Right hindlimb (tissue), 1 donor: ENCODE results near the gene MZB1.
"Not testable (repeated sequence)": the region's sequence is repeated elsewhere in the genome, so short reads cannot be mapped to it uniquely, and the experiment has no call there.

ENCODE experiments used
- DNase-seq: peaks from one replicate; pipeline ENCODE4 v3.0.0-alpha.2; 2018

MZB1 gene

DNA sequence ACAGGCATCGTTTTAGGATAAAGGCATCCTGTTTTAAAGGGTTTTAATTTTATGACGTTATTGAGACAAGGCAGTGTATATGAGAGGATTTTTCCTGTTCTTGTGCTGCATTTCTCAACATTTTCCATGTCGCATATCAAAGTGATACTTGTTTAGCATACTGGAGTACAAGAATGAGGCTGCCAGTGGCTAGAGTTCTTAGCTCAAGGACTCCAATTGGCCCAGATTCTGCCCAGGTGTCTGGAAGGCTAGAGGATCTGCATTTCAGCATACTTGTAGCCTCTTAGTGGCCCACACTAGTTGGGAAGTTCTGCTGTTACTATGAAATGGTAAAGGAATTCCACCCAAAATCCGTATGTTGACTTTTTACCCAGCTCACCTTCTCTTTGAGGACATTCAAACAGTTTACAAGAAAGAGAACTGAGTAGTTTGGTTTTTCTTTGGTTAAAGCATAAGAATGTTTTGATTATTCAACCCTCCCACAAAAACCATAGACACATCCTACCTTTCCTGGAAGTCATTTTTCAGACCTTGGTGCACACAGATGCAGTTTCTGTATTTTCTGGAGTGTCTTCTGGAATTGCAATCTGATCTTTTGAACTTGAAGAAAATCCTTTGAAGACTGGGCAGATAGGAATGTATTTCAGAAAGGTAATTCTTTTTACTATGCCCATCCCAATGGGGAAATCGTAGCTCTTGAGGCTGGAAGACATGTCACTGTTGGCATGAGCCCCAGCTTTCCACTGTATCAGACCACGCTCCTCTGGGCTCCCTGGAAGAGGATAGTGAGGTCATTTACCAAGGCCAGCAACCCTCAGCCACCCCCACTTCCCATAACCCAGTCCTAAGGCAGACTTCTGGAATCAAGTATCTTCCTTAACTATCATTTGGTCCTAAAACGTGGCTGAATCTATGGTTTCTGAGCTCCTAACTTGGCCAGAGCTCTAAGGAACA is 18.0 kb downstream of the MZB1 start:
- DNase-seq, result no peak

DNA sequence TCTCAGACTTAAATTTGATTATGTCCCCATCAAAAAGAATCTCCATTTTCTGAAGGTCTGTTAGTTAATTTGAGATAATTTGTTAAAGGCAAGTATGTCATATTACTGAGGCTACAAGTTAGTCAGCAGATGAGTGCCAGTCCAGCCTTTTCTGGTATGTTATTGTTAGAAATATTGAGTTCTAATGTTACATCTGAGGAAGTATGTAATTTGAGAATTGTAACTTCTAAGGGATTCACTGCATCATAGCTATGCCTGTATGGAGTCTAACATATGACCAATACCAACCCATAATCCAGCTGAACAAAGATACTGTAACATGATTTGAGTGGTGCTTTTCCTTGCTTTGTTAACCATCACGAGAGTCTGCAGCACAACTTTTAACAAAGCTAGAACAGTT is 20.5 kb downstream of the MZB1 start:
- DNase-seq, result no peak

DNA sequence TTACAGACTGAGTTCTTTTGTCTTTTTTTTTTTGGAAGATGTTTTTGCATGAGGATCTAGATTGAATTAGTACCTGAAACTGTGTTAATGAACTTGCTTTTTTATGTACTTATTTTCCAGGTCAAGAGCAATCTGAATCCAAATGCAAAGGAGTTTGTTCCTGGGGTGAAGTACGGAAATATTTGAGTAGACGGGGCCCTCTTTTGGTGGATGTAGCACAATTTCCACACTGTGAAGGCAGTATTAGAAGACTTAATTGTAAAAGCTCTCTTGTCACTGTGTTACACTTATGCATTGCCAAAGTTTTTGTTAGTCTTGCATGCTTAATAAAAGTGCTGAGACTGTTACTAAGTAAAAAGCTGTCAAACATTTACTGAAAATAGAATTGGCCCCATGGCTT is 21.1 kb downstream of the MZB1 start:
- no peak for DNase-seq

DNA sequence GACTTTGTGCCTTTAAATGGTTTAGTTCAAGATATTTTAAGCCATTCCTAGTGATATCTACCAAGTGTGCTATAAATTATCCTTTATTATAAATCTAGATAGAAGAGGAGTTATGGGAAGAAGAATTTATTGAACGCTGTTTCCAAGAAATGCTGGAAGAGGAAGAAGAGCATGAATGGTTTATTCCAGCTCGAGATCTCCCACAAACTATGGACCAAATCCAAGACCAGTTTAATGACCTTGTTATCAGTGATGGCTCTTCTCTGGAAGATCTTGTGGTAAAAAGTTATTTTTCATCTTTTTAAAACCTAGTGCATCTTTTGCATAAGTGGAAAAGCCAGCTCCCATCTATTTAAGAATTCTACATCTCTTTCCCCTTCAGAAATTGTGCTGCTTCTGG is 25.2 kb downstream of the MZB1 start:
- DNase-seq, result no peak

DNA sequence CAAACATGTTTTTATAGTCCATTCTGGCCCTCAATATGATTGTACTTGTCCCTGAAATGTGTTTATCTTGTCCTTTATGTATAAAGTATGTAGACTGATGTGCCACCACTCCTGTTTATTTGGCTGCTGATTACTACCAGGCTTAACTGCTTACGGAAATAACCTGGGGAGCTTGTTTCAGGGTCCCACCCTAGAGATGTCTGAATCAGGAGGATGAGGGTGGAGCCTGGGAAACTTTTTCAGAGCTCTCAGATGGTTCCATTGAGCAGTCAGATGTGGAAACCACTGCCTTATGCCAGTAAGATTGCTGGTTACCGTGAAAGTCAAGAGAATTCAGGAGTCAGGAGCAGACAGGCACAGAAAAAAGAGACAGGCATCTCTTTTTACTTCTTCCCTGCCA is 25.8 kb downstream of the MZB1 start:
- no peak for DNase-seq

DNA sequence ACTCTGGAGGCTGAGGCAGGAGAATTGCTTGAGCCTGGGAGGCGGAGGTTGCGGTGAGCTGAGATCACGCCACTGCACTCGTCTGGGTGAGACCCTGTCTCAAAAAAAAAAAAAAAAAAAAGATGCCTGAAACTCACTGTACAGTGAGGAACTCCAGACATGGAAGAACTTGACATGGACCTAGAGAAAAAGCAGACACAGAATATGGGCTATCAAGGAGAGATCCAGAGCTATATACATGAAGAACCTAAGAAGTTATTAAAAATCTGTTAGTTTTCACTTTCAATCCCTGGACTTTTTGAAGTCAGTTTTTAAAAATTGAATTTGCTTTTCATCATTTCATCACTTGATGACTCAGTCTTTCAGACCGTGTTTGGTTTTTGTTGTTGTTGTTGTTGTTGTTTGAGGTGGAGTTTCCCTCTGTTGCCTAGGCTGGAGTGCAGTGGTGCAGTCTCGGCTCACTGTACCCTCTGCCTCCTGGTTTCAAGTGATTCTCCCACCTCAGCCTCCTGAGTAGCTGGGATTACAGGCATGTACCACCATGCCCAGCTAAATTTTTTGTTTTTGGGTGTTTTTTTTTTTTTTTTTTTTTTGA is 27.8 kb downstream of the MZB1 start:
- no peak for DNase-seq

DNA sequence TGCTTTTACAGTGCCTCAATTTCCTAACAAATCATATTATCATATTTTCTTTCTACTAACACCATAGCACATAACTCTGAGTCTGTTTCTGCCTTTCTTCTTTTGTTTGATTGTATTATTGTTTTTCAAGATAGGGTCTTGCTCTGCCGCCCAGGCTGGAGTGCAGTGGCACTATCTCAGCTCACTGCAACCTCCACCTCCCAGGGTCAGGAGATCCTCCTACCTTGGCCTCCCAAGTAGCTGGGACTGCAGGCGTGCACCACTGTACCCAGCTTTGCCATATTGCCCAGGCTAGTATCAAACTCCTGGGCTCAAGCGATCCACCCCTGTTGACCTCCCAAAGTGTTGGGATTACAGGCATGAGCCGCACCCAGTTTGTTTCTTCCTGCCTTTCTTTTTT is 29.3 kb downstream of the MZB1 start:
- no peak for DNase-seq

DNA sequence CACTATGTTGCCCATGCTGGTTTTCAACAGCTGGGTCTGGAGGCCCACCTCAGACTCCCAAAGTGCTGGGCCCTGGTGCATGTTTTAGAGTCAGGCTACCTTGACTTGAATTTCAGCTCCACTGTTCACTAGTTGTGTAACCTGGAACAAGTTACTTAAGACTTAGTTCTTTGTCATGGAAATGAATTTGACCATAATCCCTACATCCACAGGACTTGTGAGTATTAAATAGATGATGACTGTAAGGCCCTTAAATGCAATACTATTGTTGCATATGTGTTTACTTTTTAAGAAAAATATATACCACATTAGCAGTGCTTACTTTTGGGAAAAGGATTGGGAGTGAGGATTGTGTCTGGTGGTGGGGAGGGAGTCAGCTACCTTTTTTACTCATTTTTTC is 31.6 kb downstream of the MZB1 start:
- DNase-seq, result no peak

DNA sequence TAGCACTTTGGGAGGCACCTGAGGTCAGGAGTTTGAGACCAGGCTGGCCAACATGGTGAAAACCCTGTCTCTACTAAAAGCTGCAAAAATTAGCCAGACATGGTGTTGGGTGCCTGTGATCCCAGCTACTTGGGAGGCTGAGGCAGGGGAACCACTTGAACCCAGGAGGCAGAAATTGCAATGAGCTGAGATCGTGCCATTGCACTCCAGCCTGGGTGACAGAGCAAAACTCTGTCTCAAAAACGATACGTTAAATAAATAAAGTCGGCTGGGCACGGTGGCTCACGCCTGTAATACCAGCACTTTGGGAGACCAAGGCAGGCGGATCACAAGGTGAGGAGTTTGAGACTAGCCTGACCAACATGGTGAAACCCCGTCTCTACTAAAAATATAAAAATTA is 33.8 kb downstream of the MZB1 start:
- DNase-seq, result not testable (repeated sequence)

DNA sequence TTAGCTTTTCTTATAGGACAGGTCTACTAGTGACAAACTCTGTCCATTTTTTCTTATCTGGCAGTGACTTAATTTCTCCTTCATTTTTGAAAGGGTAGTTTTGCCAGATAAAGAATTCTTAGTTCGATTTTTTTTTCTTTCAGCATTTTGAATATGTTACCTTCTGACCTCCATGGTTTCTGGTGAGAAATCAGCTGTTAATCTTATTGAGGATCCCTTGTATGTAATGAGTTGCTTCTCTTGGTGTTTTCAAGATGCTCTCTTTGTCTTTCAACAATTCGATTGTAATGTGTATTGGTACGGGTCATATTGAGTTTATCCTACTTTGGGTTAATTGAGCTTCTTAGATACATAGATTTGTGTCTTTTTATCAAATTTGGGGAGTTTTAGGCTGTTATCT is 35.5 kb downstream of the MZB1 start:
- no peak for DNase-seq

DNA sequence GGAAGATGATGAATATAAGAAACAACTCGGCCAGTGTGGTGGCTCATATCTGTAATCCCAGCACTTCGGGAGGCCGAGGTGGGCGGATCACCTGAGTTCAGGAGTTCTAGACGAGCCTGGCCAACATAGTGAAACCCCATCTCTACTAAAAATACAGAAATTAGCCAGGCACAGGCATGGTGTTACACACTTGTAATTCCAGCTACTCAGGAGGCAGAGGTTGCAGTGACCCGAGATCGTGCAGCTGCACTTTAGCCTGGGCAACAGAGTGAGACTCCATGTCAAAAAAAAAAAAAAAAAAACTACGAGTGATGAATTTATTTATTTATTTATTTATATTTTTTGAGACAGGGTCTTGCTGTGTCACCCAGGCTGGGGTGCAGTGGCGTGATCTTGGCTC is 41.9 kb downstream of the MZB1 start:
- not testable (repeated sequence) for DNase-seq

DNA sequence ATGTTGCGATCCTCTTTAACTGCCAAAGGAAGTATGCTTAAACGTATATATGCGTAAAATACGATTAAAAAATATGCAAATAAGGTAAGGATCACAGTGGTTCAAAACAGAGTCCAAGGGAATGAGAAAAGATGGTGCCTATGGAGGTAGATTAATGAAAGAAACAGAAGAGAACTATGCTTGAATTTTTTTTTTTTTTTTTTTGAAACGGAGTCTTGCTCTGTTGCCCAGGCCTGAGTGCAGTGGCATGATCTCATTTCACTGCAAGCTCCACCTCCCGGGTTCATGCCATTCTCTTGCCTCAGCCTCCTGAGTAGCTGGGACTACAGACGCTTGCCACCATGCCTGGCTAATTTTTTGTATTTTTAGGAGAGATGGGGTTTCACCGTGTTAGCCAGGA is 44.3 kb downstream of the MZB1 start:
- DNase-seq, result not testable (repeated sequence)

DNA sequence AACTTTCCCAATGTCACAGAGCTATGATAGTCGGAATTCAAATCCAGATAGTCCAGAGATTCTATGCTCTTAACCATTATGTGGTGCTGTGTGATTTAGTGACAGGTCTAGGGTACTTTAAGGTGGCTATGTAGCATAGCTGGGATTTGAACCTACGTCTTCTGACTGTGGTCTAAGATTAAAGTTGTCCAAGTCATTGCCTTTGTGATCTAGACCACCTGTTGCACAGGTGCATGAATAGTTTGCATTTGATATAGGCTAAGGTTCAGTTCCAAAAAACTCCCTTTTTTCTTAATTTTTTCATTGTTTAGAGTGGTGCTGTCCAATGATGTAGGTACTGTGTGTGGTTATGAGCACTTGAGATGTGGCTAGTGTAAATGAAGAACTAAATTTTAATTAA is 45.5 kb downstream of the MZB1 start:
- DNase-seq, result no peak

DNA sequence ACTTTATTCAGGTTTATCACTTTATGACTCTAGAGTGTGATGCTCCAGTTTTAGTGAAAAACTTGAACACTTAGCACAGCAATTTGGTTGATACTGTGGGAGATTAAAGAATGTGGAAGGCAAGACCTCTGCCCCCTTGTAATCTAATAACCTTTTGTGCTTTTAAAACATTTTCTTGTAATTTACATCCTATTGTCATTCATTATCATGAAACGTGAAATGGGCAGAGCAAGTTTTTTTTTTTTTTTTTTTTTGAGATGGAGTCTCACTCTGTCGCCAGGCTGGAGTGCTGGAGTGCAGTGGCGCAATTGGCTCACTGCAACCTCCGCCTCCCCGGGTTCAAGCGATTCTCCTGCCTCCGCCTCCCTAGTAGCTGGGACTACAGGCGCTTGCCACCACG is 46.2 kb downstream of the MZB1 start:
- no peak for DNase-seq

DNA sequence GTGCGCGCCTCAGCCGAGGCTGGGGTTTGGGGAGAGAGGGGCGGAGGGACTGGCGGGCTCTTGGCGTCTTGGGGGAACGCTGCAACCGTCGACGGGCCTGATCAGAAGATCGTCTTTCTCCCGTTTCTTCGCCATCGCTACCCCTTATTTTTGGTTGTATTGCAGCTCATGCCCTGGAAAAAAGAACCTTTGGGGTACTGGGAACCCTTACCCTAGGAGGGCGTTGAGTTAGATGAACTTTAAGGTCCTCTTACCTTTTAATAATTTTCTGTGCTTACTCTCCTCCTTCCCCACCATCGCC is 47.3 kb downstream of the MZB1 start:
- no peak for DNase-seq

DNA sequence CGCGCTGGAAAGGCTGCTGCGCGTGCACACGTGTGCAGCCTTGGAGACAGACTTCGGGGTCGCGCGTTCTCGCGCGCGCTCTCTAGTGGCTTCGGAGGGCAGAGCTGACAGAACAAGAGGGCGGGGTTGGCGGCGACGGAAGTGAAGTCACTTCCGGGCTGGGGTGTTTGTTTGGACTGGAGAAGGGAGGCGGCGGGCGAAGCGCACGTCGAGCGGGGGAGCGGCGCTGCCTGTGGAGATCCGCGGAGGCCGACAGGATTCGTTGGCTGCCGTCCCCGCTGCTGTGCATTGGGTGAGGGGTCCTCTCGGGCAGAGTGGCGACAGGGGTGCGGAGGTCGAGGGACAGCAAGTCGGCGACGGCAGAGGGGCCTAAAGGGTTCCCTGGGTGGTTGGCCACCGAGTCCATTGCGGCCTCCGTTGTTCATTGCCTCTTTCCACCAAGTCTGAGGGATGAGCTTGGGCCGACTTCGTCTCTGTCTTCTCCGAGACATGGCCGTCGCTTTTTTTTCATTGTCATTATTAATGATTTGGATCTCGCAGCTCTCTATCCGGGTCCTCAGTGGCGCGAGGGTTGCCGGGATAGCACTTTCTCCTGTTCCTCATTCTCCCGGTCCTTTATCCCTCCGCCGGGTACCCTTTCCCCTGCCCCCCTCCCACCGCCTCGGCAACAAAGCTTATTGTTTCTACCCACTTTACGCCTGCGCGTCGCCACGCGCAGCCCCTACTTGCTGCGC is 47.9 kb downstream of the MZB1 start, which contains the start of gene PAIP2:
Gene PAIP2 (plus strand): TSS at position 166 of the 734 bp plus-strand sequence. CDS start 21,931 bp downstream, outside the sequence.
- peak; percentile 99 for DNase-seq

DNA sequence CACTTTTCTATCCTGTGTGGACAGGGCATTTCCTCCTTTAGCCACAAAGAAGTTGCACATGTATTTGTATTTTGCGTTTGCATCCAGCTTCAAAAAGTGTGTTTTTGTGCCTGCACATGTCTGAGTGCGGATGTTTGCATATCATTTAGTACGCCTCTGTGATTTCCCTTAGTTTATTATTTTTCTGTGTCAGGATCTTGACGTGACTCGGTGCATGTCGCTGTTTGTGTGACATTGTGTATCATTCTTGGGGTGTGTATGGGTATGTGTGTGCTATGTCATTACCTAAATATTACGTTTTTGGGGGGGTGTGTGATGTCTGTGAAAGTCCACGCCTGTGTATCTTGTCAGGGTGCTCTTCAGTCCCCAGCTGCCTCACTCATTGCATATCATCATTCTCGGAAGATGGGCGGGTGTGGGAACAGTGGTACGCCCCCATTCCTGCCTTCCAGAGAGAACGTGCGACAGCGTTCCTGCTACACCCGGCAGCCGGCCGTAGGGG is 48.5 kb downstream of the MZB1 start:
- no peak for DNase-seq

DNA sequence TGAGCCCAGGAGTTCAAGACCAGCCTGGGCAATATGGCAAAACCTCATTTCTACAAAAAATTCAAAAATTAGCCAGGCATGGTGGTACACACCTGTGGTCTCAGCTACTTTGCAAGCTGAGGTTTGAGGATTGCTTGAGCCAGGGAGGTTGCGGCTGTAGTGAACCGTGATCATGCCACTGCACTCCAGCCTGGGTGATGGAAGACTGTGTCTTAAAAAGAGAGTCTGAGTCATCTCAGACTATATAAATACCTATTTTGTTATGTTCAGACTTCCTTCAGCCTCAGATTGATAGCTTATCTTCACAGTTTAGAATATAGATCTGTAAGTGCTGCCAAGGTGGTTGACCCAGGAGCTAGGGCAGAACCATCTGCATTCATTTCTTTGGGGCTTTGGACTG is 49.7 kb downstream of the MZB1 start:
- DNase-seq, result no peak
